ENCODE data around the gene VEGFB.

VEGFB gene, protein sequence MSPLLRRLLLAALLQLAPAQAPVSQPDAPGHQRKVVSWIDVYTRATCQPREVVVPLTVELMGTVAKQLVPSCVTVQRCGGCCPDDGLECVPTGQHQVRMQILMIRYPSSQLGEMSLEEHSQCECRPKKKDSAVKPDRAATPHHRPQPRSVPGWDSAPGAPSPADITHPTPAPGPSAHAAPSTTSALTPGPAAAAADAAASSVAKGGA

DNA sequence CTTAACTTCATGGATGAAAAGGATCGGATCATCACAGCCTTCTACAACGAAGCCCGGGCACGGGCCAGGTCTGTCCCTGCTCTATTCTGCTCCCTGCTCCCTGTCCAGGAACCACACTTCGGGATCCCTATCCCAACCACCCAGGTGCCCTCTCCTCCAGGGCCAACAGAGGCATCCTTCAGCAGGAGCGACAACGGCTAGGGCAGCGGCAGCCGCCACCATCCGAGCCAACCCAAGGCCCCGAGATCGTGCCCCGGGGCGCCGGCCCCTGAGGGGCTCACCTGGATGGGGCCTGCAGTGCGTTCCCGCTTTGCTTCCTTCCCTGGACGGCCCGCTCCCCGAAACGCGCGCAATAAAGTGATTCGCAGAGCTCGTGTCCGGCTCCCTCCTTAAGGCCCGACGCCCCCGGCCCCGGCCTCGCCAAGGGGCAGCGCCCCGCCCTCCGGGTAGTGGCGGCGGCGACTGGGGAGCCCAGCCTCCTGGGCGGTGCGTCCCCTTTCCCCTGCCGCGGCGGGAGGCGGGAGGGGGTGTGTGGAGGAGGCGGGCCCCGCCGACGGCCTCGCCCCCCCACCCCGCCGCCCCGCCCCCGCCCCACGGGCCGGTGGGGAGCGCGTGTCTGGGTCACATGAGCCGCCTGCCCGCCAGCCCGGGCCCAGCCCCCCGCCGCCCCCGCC, at the start of gene VEGFB:
VEGFB (plus strand) TSS at position 672 of the 674 bp plus-strand sequence. CDS start 250 bp downstream, outside the sequence.
- peak; percentile 68 for DNase-seq (ENCODE audit: low read depth)

DNA sequence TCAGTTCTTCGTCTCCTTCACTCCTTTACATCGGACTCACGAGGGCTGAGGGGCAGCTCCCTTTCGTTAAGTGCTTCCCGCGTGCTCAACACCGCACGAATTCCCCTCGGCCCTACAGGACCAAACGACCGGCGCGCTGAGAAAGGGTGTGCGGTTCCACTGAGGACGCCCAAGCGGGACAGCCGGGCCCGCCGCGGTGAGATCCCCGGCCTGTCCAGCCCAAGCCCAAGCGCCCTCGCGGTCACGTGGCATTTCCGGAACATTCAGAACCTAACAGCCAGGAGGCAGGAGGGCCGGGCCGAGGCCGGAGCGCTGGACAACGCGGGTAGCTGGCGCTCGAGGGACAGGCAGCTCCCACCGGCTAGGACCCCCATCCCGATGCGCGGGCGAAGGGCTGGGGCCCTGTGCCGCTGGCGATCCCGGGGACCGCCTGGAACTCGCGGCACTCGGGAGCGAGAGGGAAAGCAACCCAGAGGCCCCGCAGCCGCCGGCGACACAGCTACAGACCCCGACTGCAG, 49.1 kb upstream of the VEGFB start:
- peak; percentile 91 for DNase-seq (ENCODE audit: low read depth)

DNA sequence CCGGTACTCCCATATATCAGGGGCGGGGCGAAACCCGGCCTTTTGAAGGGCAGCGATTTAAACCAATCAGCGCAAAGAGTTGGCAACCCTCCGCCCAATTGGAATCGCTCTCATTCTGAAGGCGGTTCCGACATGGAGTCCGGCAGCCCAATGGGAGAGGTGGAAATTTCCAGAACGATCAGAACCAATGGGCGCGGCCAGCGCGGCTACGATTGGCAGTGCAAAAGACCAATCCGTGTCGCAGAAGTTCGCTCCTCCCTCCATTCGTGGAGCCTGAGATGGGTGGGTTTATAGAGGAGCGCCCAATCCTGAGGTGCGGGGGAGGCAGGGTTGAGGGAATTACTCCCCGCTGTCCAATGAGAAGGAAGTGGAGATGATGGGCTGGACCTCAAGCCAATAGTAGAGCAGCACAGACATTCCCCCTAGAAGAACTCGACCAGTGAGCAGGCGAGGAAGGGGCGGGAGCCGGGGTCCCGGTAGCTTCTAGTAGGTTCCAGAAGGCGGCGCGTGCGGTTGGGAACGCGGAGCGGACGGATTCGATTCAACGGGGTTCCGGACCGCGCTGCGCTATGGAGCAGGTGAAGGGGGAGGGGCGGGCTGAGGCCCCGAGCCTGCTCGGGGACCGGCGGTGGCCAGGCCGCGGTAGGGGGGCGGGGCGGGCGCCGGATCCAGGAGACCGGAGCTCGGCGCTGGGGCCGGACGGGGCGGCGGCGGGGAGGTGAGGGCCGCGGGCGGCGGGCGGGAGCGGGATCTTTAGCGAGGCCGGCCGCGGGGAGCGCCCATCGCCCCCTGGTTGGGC, 48.5 kb upstream of the VEGFB start, which contains the start of gene STIP1:
STIP1 (plus strand) TSS at position 479 of the 799 bp plus-strand sequence; CDS start at position 570, 91 bp downstream.
- peak; percentile 100 for DNase-seq (ENCODE audit: low read depth)

DNA sequence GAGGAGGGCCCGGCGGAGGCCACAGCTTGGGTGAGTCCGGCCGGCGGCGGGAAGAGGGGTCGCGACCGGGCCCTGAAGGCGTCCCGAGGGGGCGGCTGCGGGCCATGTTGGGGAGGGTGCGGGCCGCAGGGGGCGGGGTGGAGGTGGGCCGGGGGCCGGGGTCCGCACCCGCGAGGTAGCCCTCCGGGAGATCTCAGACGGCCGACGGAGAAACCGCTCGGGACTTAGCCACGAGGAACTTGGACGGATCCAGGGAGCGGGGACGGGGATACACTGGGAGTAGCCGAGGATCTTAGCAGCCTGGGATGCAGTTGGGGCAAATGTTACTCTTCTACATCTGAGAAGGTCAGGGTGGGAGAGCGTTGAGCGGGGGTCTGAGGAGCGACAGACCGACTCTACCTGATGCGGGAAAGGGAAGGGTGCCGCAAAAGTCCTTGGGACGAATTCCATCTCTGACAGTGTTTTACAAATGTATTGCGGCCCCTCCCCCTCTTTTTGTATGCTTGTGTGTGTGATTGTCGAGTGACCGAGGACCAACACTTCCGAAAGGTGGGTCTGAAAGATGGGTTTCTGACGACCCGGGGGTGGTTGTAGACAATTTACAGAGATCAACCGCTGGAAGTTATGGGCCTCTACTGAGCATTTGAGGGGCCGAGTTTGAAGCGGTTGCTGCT, 47.8 kb upstream of the VEGFB start:
- peak; percentile 31 for DNase-seq (ENCODE audit: low read depth)

DNA sequence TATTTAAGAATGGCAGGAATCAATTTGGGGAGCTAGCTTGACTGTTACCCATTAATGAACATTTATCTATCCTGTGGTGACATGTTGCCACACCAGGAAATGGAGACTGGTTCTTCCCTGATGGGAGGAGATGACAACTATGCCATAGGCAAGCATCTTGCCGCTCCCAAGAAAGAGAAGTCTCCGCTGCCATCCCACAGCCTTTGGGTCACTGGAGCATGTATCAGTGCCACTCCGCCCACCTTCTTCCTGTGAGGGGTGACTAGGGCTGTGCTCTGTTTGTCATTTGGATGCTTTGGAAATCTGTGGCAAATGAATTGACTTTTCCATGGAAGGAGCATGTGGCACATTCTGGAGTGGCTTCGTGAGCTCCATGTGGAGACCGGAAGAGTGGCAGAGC, 42.0 kb upstream of the VEGFB start:
- no peak for DNase-seq (ENCODE audit: low read depth)

DNA sequence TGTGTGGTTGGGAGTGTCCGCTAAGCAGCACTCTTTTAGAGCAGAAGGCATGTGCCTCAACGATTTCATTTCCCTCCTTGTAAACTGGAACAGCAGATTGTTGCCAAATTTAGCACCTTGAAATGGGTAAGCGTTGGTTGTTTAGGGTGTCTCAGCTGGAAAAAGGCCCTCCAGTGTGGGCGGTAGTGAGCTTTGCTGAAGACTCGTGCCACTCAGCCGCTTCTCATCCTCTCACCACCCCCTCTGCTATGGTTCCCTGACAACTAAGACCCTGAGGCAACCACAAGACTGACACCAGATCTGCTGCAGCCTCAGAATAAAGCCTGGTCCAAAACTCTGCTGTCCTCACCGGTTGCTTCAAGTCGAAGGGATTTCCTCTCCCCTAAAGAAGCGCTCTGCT, 37.8 kb upstream of the VEGFB start:
- no peak for DNase-seq (ENCODE audit: low read depth)

DNA sequence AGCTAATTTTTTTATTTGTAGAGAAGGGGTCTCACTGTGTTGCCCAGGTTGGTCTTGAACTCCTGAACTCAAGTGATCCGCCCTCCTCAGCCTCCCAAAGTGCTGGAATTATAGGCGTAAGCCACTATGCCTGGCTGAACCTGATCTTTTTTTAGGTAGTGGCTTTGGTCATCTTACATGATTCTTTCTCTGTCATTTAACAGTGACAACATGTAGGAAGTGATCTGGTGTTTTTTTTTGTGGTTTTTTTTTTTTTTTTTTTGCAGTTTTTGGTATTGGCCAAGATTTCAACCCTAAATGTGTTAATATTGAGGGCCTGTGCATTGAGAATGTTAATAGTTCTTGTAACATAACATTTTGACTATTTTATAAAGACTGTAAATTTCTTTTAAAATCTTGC, 35.9 kb upstream of the VEGFB start:
- DNase-seq (ENCODE audit: low read depth): no peak

DNA sequence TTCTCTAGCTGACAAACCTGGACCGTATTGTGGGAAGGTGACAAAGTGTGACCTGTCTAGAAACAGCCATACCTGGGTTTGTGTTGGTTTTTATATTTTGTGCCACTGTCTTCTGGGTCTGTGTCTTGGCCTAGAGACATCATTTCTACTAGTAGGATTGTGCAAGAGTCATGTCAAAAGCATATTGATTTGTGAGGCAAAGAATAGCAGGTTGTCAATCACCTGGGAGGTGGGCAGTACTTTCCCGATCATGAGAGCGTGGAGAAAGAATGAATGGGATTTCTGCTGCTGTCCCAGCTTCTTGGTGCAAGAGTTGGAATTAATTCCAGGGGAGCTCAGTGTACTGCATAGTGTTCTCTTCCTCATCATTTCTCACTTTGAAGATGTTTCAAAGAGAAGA, 32.8 kb upstream of the VEGFB start:
- DNase-seq (ENCODE audit: low read depth): no peak

DNA sequence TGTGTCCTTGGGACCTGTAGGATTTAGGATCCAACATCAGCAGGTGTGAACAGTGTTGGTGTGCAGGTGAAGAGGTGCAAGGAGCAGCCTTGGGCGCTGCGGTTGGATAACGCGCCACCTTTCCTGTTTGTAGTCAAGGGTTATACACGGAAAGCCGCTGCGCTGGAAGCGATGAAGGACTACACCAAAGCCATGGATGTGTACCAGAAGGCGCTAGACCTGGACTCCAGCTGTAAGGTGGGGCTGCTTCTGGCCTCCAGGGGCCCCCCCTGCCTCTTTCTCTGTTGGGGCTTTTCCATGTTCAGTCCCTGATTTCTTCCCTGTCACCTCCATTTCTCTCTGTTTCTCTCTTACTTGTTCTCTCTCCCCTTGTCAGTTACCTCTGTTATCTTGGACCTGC, 31.4 kb upstream of the VEGFB start:
- DNase-seq (ENCODE audit: low read depth): no peak

DNA sequence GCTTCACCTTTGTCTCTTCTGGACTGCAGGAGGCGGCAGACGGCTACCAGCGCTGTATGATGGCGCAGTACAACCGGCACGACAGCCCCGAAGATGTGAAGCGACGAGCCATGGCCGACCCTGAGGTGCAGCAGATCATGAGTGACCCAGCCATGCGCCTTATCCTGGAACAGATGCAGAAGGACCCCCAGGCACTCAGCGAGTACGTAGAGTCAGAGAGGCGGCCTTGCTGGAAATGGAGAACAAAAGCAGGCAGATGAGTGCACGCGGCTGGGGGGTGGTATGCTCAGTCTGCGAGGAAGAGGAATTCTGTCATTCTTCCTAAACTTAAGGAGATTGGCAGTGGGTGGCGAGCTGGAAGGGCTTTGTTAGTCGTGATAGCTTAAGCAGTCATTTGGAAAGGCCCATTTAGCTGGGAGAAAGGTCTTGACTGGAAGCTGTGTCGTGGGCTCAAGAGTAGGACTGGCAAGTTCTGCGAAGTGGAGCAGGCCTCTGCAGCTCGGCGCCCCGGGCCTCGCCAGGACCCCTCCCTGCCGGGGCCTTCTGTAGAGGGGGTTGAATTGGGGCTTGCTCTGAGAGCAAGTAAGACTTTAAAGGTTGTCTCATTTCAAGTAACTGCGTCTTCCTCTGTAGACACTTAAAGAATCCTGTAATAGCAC, 30.8 kb upstream of the VEGFB start:
- no peak for DNase-seq (ENCODE audit: low read depth)

DNA sequence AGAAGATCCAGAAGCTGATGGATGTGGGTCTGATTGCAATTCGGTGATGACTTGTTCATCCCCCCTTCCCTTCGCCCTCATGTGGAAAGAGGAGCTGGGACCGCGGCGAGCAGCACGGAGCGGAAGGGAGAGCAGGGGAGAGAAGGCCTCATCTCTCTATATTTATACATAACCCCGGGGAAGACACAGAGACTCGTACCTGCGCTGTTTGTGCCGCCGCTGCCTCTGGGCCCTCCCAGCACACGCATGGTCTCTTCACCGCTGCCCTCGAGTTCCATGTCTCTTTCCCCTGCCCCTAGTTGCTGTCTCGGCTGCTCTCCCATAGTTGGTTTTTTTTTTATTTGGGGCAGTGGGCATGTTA, 30.3 kb upstream of the VEGFB start:
- DNase-seq (ENCODE audit: low read depth): no peak

DNA sequence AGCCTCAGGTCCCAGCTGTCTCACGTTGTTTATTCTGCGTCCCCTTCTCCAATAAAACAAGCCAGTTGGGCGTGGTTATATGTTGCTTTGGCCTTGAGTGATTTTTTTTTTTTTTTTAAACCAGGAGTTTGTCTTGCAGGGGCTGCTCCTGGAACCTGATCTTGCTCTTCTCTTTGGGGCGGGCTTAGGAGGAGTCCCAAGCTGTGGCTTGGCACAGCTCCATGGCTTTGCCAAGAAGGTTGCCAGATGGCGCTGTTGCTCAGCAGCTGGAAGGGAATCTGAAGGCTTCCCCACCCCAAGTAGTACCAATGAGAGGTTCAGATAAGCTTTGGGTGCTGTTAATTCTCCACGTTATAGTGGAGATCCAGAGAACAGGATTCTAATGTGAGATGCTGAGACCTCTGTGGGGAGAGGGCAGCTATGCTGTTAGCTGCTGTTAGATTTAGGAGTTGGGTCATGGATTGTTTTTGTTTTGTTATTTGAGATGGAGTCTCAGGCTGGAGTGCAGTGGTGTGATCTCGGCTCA, 29.9 kb upstream of the VEGFB start:
- peak; percentile 95 for DNase-seq (ENCODE audit: low read depth)

DNA sequence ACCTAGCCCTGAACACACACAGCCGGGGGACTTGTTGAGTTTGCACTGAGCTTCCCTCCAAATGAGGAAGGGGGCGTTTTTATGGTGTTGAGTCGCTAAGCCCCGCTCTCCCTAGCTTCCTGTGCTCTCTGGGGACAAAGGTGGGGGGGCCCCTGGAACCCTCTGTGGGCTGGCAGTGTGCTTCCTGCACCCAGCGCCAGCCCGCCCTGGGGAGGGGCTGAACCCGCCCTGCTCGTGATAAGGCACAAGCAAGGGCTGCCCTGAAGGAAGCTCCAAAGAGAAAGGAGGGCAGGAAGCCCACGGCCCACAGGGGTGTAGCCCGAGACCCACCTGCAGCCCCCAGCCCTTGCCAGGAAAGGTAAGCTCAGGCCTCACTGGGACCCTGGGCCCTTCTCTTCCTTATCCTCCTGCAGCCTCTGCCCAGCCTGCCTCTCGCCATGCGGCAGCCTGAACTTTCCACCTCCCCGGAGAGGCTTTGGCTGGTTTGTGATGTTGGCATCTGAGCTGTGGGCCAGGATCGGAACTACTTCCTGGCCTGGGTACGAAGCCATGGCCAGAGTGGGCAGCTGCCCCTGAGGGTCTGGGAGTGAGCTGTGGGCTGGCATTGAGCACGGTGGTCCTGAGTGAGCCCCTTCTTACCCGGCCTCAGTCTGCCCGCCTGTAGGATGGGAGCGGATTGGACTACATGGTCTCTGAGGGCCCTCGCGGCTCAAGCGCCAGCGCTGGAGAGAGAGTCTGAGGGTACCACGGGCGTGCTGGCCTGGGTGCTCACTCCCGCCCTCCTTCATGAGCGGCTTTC, 27.7 kb upstream of the VEGFB start, which contains the start of gene FERMT3:
FERMT3 (plus strand) TSS at position 265 of the 799 bp plus-strand sequence. CDS start 644 bp downstream, outside the sequence.
- no peak for DNase-seq (ENCODE audit: low read depth)

DNA sequence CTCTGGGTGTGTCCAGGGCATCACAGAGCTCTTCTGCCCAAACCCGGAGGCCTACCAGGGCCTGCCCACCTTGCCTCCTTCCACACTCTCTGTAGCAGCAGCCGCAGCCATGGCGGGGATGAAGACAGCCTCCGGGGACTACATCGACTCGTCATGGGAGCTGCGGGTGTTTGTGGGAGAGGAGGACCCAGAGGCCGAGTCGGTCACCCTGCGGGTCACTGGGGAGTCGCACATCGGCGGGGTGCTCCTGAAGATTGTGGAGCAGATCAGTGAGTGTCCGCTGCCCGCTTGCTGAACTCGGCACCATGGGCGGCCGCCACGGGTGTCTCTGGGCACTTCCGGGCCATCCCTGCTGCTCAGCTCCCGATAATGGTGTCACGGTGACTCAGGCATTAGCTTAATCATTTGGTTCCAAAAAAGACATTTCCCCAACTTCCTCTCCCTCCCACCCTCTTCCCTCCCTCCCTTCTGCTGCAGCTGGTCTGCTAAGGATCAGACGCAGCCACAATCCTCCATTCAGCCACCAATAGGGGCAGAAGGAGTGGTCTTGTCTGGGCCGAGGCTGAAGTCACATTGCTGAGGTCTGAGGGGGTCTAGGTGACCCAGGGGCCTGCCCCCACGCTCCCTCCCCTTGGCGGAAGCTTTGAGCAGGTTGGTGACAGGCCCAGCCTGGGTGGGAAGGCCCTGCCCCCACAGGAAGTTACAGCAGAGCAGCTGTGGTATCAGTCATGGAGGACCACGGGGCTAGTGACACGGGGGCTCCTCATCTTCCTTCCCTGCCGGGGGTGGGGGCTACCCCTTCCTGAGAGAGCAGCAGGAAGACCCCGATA, 26.9 kb upstream of the VEGFB start:
- DNase-seq (ENCODE audit: low read depth): peak; percentile 87

DNA sequence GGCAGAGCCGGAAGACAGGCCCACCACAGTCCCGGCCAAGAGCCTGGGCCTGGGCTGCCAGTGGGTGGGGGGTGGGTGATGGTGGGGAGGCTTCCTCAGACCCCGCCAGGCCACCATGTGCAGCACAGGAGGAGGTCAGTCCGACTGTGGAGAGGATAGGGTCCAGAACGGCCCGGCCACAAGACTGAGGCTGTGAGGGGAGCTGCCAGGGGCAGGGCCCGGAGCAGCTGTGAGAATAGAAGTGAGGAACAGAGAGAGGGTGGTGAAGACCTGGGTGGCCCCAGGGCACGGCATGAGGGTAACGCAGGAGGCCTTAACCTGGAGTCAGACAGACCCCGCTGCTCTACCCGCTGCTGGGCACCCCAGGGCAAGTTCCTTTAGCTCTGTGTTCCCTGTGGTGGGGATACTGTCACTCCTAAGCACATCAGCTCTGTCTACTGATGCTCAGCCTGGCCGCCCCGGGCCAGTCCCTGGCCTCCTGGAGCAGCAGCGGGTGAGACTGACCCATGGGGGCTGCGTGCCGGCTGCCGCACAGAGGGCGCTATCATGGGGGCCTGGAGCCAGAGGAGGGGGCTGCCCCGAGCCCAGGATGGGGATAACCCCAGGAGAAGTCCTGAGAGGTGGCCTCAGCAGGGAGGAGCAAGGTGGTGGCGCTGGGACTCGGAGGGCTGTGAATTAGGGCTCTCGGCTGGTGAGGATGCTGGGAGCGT, 26.1 kb upstream of the VEGFB start:
- no peak for DNase-seq (ENCODE audit: low read depth)

DNA sequence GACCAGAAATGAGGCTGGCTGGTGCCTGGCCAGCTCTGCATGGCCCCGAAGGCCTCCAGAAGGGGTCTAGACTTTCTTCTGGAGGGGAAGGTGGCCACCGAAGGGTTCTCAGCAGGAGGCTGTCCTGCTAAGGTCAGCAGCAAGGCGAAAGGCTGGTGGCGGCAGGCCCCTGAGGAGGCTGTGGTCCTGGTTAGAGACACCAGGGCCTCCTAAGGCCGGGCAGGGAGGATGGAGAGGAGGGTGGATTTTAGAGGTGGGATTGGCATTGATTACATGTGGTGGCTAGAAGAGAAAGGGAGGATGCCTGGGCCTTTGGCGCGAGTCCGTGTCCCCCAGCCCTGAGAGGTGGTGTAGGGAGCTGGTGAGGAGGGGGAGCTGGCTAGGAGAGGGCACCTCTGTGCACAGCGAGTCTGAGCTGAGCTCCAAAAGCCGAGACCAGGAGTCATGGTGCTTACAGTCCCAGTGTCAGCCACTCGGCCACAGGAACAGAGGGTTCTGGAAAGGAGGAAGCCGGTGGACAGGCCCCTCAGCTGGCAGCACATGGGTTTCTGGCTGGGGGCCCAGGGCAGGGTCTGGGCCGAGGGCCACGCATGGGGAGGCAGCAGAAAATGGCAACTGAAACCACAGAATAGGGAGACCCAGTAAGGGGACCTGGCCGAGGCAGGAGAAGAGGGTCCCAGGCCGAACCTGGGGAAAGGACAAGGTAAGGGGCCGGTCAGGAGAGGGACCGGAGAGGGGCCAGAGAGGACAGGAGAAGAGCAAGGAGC, 25.4 kb upstream of the VEGFB start:
- DNase-seq (ENCODE audit: low read depth): no peak

DNA sequence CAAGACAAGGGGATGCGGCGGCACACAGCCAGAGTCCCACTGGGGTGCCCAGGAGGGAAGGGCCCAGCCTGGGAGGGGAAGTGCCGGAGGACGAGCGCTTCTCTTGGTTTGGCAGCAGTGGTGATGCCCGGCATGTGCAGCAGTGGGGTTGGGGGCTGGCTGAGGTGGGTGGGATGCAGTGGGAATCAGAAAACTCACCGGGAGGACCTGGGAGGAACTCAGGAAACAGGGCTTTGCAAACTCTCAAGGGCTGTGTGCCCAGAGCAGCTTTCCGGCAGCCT, 24.9 kb upstream of the VEGFB start:
- DNase-seq (ENCODE audit: low read depth): no peak

DNA sequence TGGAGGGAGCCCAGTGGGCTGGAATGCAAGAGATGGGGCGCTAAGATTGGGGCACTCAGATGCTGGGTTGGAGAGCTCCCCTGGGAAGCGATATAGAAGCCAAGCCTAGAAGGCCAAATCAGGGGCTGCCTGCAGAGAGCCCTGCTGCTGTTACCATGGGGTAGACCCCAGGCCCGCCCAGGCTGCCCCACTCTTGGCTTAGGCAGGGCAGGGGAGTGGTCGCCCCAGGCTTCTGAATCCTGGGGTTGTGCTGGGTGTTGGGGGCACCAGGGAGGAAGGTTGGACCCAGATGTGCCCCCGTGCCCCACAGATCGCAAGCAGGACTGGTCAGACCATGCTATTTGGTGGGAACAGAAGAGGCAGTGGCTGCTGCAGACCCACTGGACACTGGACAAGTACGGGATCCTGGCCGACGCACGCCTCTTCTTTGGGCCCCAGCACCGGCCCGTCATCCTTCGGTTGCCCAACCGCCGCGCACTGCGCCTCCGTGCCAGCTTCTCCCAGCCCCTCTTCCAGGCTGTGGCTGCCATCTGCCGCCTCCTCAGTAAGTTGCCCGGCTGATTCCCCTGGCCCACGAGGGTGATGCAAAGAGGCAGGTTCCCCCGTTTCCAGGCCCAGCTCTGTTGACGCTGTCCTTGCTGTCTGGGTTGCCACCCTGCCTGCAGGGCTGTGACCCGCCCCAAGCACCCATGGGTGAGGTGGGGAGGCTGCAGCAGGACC, 23.9 kb upstream of the VEGFB start:
- DNase-seq (ENCODE audit: low read depth): no peak

Measured in EH (cell line).